ENCODE measurements around the gene SYT11. TPM values are rescaled to one million over a fixed set of nuclear protein-coding genes. Genes with fewer than 3 reads are reported as not detected.

The SYT11 gene
- total RNA-seq, 1 donor from 2014 or later = 22.3 TPM

GRCh38 chr1:155831279-155831976 lies 27.9 kb upstream of the SYT11 start:
- H3K9me3 Mint-ChIP-seq (ENCODE audit: unreplicated experiment) = no peaks in the 10 kb centered on the region
- no peaks in the 10 kb centered on the region for H3K27me3 ChIP-seq (ENCODE audit: insufficient read depth, low read length)
- H3K36me3 Mint-ChIP-seq (ENCODE audit: low read depth, unreplicated experiment) = peaks cover 9% of the 10 kb centered on the region
- H3K27me3 Mint-ChIP-seq (ENCODE audit: low read depth, unreplicated experiment) = no peaks in the 10 kb centered on the region
- no peak overlapping the region for H3K27ac ChIP-seq (ENCODE audit: low read depth, low read length)
- FAIRE-seq (no peak), DNase-seq (ENCODE audit: low read depth) (no peak)
- H3K4me1 ChIP-seq (ENCODE audit: insufficient read depth, low read length) = peaks cover 12% of the 10 kb centered on the region
- H3K27ac Mint-ChIP-seq (ENCODE audit: unreplicated experiment) = no peak overlapping the region
- H3K4me3 ChIP-seq (ENCODE audit: insufficient read depth, low read depth, low read length) = no peak overlapping the region
- no peaks in the 10 kb centered on the region for H3K9me3 ChIP-seq (ENCODE audit: insufficient read depth, low read depth, low read length)
- H3K9ac ChIP-seq (ENCODE audit: low read length) = no peak overlapping the region
- H3K36me3 ChIP-seq (ENCODE audit: insufficient read depth, low read length) = peaks cover 5% of the 10 kb centered on the region
- no peak overlapping the region for H3K4me2 ChIP-seq (ENCODE audit: low read length)
- peaks cover 45% of the 10 kb centered on the region for H3K79me2 ChIP-seq (ENCODE audit: insufficient read depth, low read length)
- H3K4me1 Mint-ChIP-seq (ENCODE audit: low read depth, unreplicated experiment) = peaks cover 11% of the 10 kb centered on the region
- H3K4me3 Mint-ChIP-seq (ENCODE audit: unreplicated experiment) = no peak overlapping the region
- no peak for TF ChIP-seq EZH2 (IDR thresholded peaks at IDR 0.05; ENCODE audit: insufficient read depth, low read length)
- no peak for TF ChIP-seq CTCF (IDR thresholded peaks at IDR 0.05; ENCODE audit: insufficient read depth, low read depth, low read length)
- H2AFZ ChIP-seq (ENCODE audit: low read depth, low read length) = no peak overlapping the region
- peaks cover 12% of the 10 kb centered on the region for H4K20me1 ChIP-seq (ENCODE audit: insufficient read depth, low read length)

DNA sequence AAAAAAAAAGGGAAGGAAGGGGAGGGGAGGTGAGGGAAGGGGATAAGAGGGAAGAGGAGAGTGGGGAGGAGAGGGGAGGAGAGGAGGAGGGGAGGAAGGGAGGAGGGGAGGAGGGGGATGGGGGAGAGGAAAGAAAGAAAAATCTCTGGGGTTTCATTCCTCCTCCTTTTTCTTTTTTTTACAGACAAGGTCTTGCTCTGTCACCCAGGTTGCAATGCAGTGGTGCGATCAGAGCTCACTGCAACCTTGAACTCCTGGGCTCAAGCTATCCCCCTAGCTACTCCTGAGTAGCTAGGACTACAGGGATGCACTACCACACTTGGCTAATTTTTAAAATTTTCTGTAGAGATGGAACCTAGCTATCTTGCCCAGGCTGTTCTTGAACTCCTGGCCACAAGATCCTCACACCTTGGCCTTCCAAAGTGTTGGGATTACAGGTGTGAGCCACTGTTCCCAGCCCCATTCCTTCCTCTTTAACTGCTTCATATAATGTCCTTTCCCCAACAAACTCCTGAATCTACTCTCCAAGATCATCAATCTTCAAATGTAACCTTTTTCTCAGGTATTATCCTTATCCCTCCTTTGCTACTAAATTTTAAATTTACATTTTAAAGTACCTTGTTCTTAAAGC lies 25.6 kb upstream of the SYT11 start:
- Histone ChIP-seq H3K27me3 (ENCODE audit: insufficient read depth, low read length) (no peaks in the 10 kb centered on the region), H3K4me1 (ENCODE audit: insufficient read depth, low read length) (peaks cover 12% of the 10 kb centered on the region), H3K9ac (ENCODE audit: low read length) (peak overlapping the region; percentile 0), H3K9me3 (ENCODE audit: insufficient read depth, low read depth, low read length) (no peaks in the 10 kb centered on the region), H4K20me1 (ENCODE audit: insufficient read depth, low read length) (peaks cover 10% of the 10 kb centered on the region), H3K36me3 (ENCODE audit: insufficient read depth, low read length) (peaks cover 5% of the 10 kb centered on the region), H3K27ac (ENCODE audit: low read depth, low read length) (peak overlapping the region; percentile 59), H3K4me2 (ENCODE audit: low read length) (peak overlapping the region; percentile 69), H2AFZ (ENCODE audit: low read depth, low read length) (no peak overlapping the region), H3K4me3 (ENCODE audit: insufficient read depth, low read depth, low read length) (peak overlapping the region; percentile 7), H3K79me2 (ENCODE audit: insufficient read depth, low read length) (peaks cover 57% of the 10 kb centered on the region)
- Mint-ChIP-seq H3K27me3 (ENCODE audit: low read depth, unreplicated experiment) (no peaks in the 10 kb centered on the region), H3K27ac (ENCODE audit: unreplicated experiment) (peak overlapping the region; percentile 9), H3K36me3 (ENCODE audit: low read depth, unreplicated experiment) (peaks cover 10% of the 10 kb centered on the region), H3K4me1 (ENCODE audit: low read depth, unreplicated experiment) (peaks cover 11% of the 10 kb centered on the region), H3K4me3 (ENCODE audit: unreplicated experiment) (no peak overlapping the region), H3K9me3 (ENCODE audit: unreplicated experiment) (no peaks in the 10 kb centered on the region)
- no peak for DNase-seq (ENCODE audit: low read depth)
- TF ChIP-seq CTCF (IDR thresholded peaks at IDR 0.05; ENCODE audit: insufficient read depth, low read depth, low read length) = no peak
- no peak for FAIRE-seq

Data from astrocyte (in vitro differentiated cells and primary cell).